Spleen (tissue), 11 donors: ENCODE measurements around the gene IFNL2. TPM values are rescaled to one million over a fixed set of nuclear protein-coding genes. Genes with fewer than 3 reads are reported as not detected.
"Not testable (repeated sequence)": the region's sequence is repeated elsewhere in the genome, so short reads cannot be mapped to it uniquely, and the experiment has no call there.

ENCODE experiments used
- DNase-seq: peaks from one replicate; pipeline ENCODE4 v3.0.0-alpha.2; 2020
- H3K27ac ChIP-seq, 8 donors: fragments of 200-600 bp; sonication (generic) in 7 of 8; 1 replicate in 4 of 8; 2 replicates in 4 of 8; pipeline versions ENCODE4 v1.5.0 to v1.8.0; 2016 to 2021; ENCODE audit warnings: inconsistent platforms in 4 of 8, mild to moderate bottlenecking in 4 of 8, moderate library complexity in 1 of 8
- H3K27me3 ChIP-seq, 7 donors: fragments of 200-600 bp; sonication (generic) in 6 of 7; replicated peaks in 1 of 7; 1 replicate in 4 of 7; 2 replicates in 3 of 7; pipeline versions ENCODE4 v1.5.0 to v1.8.0; 2016 to 2021; ENCODE audit warnings: inconsistent platforms in 3 of 7, mild to moderate bottlenecking in 1 of 7
- H3K36me3 ChIP-seq, 6 donors: fragments of 200-600 bp; sonication (generic) in 5 of 6; 1 replicate in 4 of 6; 2 replicates in 2 of 6; pipeline versions ENCODE4 v1.5.0 to v1.8.0; 2016 to 2021; ENCODE audit warnings: inconsistent platforms in 2 of 6
- H3K4me1 ChIP-seq, 6 donors: fragments of 200-600 bp; sonication (generic) in 5 of 6; 1 replicate in 3 of 6; 2 replicates in 3 of 6; pipeline versions ENCODE4 v1.5.0 to v1.8.0; 2016 to 2021; ENCODE audit warnings: inconsistent platforms in 3 of 6
- H3K4me3 ChIP-seq, 8 donors: fragments of 200-600 bp; sonication (generic) in 7 of 8; 1 replicate in 4 of 8; 2 replicates in 4 of 8; pipeline versions ENCODE4 v1.5.0 to v1.8.0; 2016 to 2021; ENCODE audit warnings: inconsistent platforms in 4 of 8, mild to moderate bottlenecking in 4 of 8, moderate library complexity in 2 of 8
- H3K9me3 ChIP-seq, 8 donors: fragments of 200-600 bp; sonication (generic) in 7 of 8; 1 replicate in 4 of 8; 2 replicates in 4 of 8; pipeline versions ENCODE4 v1.5.0 to v1.8.0; 2016 to 2021; ENCODE audit warnings: inconsistent platforms in 4 of 8
- POLR2A ChIP-seq, 3 donors: fragments of 450-650 bp; IDR thresholded peaks; one replicate each; pipeline ENCODE4 v1.5.1; 2017; ENCODE audit warnings: antibody characterized with exemption in 3 of 3, mild to moderate bottlenecking in 1 of 3
- POLR2AphosphoS5 ChIP-seq, 3 donors: sonication (generic); formaldehyde crosslinking; IDR thresholded peaks; one replicate each; pipeline ENCODE4 v1.5.1; 2017; ENCODE audit warnings: antibody characterized with exemption in 3 of 3
- WGBS, 5 donors: extraction: QIAGEN DNeasy Blood & Tissue Kit in 3 of 5; methylation state at CpG; one replicate each; pipeline versions ENCODE4 v1.1.5 to v1.1.7; 2013 to 2018; 5-methylcytosine and 5-hydroxymethylcytosine counted together
- intact Hi-C: fragments of 100-400 bp; cut with DNase I; formaldehyde crosslinking; loops from one replicate; pipeline ENCODE4 v1.15.0; 2023; ENCODE audit warnings: low total_unique reads
- polyA plus RNA-seq, 3 donors: library from polyadenylated mRNA; stranded (reverse); fragments of 200-250 nt; gene quantifications; one replicate each; pipeline ENCODE4 v1.2.1, GENCODE V29; 2013
- total RNA-seq, 7 donors: library from RNA; depleted of rRNA in 3 of 7; stranded (reverse); fragments of >200 nt in 3 of 7; fragmentation: NEBNext Ultra II Directional in 4 of 7; extraction: Animal tissue kit (Norgen Biotek cat#: 25700) in 4 of 7; gene quantifications; one replicate each; pipeline versions ENCODE4 v1.1.0 to v1.2.1, GENCODE V29; 2016 to 2021
- TF ChIP-seq, protein P1 (sequence below), 11 experiments: fragments of 200-600 bp in 7 of 11; fragments of 450-650 bp in 4 of 11; sonication (generic) in 4 of 11; IDR thresholded peaks in 8 of 11; conservative IDR thresholded peaks in 3 of 11; 1 replicate in 7 of 11; 2 replicates in 4 of 11; pipeline versions ENCODE4 v1.4.0 to v1.8.0; 2016 to 2021; ENCODE audit warnings: antibody characterized with exemption in 11 of 11, inconsistent platforms in 4 of 11, mild to moderate bottlenecking in 1 of 11
- donor health status: healthy with polysubstance abuse.
- donor health status: DM: no; HTN: no; CAD: no; lungs with moderate emphysema.
- donor health status: DM: no; HTN: no; CAD: no.
- donor health status: Bipolar disorder and iron deficiency.
- donor health status: healthy.
- donor health status: DM: no; HTN: no; CAD: no.
- donor health status: DM: yes; HTN: yes; CAD: no.

Gene IFNL2
- total and polyA plus RNA-seq, 10 donors = not detected

DNA sequence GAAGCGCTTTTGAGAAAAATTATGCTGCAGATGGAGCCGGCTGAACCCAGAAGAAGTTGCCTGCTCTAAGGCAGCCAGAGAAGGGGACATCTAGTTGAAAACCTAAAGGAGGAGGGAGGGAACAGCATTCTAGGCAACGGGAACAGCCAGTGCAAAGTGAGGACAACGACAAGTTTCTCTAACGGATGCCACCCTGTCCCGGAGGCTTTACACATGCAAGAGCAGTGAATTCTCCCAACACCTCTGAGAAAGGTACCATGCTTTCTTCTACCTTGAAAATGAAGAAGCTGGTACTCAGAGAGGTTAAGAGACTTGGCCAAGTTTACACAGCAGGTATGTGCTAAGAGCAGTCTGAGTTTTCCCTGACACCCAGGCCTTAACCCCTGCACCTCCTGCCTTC lies 29.3 kb upstream of the IFNL2 start:
- H3K36me3 ChIP-seq = no peaks in the 10 kb centered on the region

DNA sequence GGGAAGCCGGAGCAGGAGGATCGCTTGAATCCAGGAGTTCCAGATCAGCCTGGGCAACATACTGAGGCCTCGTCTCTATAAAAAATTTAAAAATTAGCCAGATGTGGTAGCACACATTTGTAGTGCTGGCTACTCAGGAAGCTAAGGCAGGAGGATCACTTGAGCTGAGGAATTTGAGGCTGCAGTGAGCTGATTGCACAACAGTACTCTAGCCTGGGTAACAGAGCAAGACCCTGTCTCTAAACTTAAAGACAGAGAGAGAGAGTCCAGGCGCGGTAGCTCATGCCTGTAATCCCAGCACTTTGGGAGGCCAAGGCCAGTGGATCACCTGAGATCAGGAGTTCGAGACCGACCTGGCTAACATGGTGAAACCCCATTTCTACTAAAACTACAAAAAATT lies 27.8 kb upstream of the IFNL2 start:
- TF ChIP-seq POLR2A (IDR thresholded peaks at IDR 0.05) (no peak), POLR2AphosphoS5 (IDR thresholded peaks at IDR 0.05) (no peak)
- TF ChIP-seq, protein P1, sequence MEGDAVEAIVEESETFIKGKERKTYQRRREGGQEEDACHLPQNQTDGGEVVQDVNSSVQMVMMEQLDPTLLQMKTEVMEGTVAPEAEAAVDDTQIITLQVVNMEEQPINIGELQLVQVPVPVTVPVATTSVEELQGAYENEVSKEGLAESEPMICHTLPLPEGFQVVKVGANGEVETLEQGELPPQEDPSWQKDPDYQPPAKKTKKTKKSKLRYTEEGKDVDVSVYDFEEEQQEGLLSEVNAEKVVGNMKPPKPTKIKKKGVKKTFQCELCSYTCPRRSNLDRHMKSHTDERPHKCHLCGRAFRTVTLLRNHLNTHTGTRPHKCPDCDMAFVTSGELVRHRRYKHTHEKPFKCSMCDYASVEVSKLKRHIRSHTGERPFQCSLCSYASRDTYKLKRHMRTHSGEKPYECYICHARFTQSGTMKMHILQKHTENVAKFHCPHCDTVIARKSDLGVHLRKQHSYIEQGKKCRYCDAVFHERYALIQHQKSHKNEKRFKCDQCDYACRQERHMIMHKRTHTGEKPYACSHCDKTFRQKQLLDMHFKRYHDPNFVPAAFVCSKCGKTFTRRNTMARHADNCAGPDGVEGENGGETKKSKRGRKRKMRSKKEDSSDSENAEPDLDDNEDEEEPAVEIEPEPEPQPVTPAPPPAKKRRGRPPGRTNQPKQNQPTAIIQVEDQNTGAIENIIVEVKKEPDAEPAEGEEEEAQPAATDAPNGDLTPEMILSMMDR (IDR thresholded peaks at IDR 0.05 in 8 of 11, conservative IDR thresholded peaks at IDR 0.05 in 3 of 11) = no peak
- no peak for DNase-seq
- Histone ChIP-seq H3K27me3 (peaks cover 0 to 25% (median 0%) of the 10 kb centered on the region in 7 donors), H3K4me1 (peaks cover 0 to 14% (median 11%) of the 10 kb centered on the region in 6 donors), H3K36me3 (no peaks in the 10 kb centered on the region), H3K9me3 (no peaks in the 10 kb centered on the region), H3K4me3 (no peak overlapping the region), H3K27ac (no peak overlapping the region)
- WGBS, 5 donors = 83 to 93% (median 88%) methylated on average over 7 of the region's 7 CpGs
- intact Hi-C loops = no loop called here

More for the DNA sequence above, 29.3 kb upstream of the IFNL2 start:
- Histone ChIP-seq H3K4me1 (peaks cover 0 to 14% (median 11%) of the 10 kb centered on the region in 6 donors), H3K27ac (no peak overlapping the region), H3K27me3 (peaks cover 0 to 21% (median 0%) of the 10 kb centered on the region in 7 donors), H3K4me3 (no peak overlapping the region), H3K9me3 (no peaks in the 10 kb centered on the region)
- TF ChIP-seq POLR2AphosphoS5 (IDR thresholded peaks at IDR 0.05) (no peak), POLR2A (IDR thresholded peaks at IDR 0.05) (no peak)
- TF ChIP-seq, protein P1 (IDR thresholded peaks at IDR 0.05 in 8 of 11, conservative IDR thresholded peaks at IDR 0.05 in 3 of 11) = no peak
- intact Hi-C loops = no loop called here
- 85 to 93% (median 90%) methylated on average over 6 of the region's 6 CpGs for WGBS, 5 donors
- DNase-seq = peak; percentile 4

DNA sequence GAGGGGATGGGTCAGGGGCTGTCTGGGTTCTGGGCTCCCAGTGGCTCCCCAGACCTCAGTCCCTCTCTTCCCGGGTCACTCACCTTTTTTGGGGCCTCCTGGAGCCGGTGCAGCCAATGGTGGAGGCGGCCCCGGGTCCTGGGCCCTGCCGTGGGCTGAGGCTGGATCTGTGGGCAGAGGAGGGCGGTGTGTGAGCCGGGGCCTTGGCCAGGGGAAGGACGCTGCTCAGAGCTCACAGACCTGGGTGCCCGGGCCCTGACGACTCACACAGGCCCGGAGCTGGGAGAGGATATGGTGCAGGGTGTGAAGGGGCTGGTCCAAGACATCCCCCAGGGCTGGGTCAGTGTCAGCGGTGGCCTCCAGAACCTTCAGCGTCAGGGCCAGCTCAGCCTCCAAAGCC lies 24.5 kb upstream of the IFNL2 start:
- Histone ChIP-seq H3K27me3 (peaks cover 0 to 28% (median 20%) of the 10 kb centered on the region in 7 donors), H3K4me1 (peaks cover 0 to 16% (median 9%) of the 10 kb centered on the region in 6 donors)
- H3K9me3 ChIP-seq, H3K36me3 ChIP-seq, H3K4me3 ChIP-seq, intact Hi-C loops, H3K27ac ChIP-seq, DNase-seq: not testable (repeated sequence)
- WGBS, 5 donors = 75 to 92% (median 84%) methylated on average over 8 to 13 of the region's 13 CpGs

DNA sequence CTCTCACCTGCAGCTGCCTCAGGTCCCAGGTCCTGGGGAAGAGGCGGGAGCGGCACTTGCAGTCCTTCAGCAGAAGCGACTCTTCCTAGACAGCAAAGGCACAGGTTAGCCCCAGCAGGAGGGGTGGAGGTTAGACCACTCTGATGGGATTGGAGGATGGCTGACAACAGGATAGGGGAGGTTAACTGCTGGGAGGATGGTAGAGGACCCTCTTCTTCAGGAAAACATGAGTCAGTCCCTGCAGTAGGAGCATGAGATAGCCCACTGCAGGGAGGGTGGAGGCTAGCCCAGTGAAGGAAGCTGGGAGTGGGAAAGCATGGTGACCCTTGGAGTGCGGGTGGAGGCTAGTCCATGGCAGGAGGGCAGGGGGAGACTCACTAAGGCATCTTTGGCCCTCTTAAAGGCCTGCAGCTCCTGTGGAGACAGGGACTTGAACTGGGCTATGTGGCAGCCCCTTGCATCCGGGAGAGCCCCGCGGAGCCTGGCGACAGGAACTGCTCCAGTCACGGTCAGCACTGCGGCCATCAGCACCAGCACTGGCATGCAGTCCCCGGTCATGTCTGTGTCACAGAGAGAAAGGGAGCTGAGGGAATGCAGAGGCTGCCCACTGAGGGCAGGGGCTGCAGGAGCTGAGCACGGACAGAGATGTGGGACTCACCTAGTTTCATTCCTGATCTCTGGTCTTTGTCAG lies 23.6 kb upstream of the IFNL2 start, which contains the start of gene IFNL3:
TSS of gene IFNL3 (minus strand) at position 597 of the 691 bp plus-strand sequence. CDS start at position 558, 39 bp downstream.
- peaks cover 0 to 16% (median 9%) of the 10 kb centered on the region in 6 donors for H3K4me1 ChIP-seq
- H3K27ac ChIP-seq, intact Hi-C loops, H3K4me3 ChIP-seq, H3K9me3 ChIP-seq, DNase-seq, H3K36me3 ChIP-seq: not testable (repeated sequence)
- 87 to 100% (median 89%) methylated on average over 4 to 11 of the region's 12 CpGs for WGBS, 5 donors
- H3K27me3 ChIP-seq = peaks cover 0 to 36% (median 23%) of the 10 kb centered on the region in 7 donors

DNA sequence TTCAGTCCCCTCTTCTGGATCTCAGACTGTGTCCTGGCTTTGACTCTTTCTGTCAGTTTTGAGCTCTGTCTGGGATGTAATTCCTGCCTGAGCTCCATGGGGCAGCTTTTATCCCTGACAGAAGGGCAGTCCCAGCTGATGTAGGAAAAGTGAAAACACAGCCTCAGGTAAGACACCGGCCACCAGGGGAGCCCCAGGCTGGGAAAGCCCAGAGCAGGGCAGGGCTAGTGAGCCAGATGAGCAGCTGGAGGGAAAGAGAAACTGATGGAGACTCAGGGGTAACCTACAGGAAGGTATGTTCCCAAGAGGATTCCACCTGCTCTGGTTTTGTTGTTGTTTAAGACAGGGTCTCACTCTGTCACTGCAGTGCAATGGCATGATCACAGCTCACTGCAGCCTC lies 23.0 kb upstream of the IFNL2 start:
- Histone ChIP-seq H3K27me3 (peaks cover 0 to 43% (median 23%) of the 10 kb centered on the region in 7 donors), H3K4me1 (peaks cover 0 to 16% (median 9%) of the 10 kb centered on the region in 6 donors)
- H3K36me3 ChIP-seq, H3K4me3 ChIP-seq, H3K27ac ChIP-seq, intact Hi-C loops, DNase-seq, H3K9me3 ChIP-seq: not testable (repeated sequence)
- no CpG with 5 or more reads among the region's 1 CpG for WGBS, 5 donors
